Right lung (tissue), 5 donors: ENCODE data around the gene SLC30A1. TPM values are rescaled to one million over a fixed set of nuclear protein-coding genes. Genes with fewer than 3 reads are reported as not detected.
"Not testable (repeated sequence)": the region's sequence is repeated elsewhere in the genome, so short reads cannot be mapped to it uniquely, and the experiment has no call there.

Experiments used
- DNase-seq, 2 donors: peaks; one replicate each; pipeline ENCODE4 v3.0.0-alpha.2; 2013
- polyA plus RNA-seq, 5 donors: library from polyadenylated mRNA; unstranded; fragments of 120-200 nt; gene quantifications; one replicate each; pipeline versions ENCODE4 v1.2.1 to v1.2.3, GENCODE V29; 2013; ENCODE audit warnings: inconsistent platforms in 1 of 5, low replicate concordance in 1 of 5; ENCODE audit not compliant: insufficient read length in 5 of 5, insufficient read depth in 1 of 5

SLC30A1 gene
- polyA plus RNA-seq, 5 donors = 11.0 to 21.5 (median 12.9) TPM

GRCh38 chr1:211549092-211549711 lies 29.8 kb downstream of the SLC30A1 start:
- DNase-seq = no peak

- no peak for DNase-seq
These were observed 30.5 kb downstream of the SLC30A1 start for GRCh38 chr1:211548321-211549091.

- no peak for DNase-seq
These were observed 31.3 kb downstream of the SLC30A1 start for GRCh38 chr1:211547710-211548109.

- DNase-seq = no peak
These were observed 32.4 kb downstream of the SLC30A1 start for GRCh38 chr1:211546543-211546942.

- DNase-seq = no peak
These were observed 35.9 kb downstream of the SLC30A1 start for GRCh38 chr1:211543025-211543424.

GRCh38 chr1:211541720-211542477 lies 37.1 kb downstream of the SLC30A1 start:
- DNase-seq = peak; percentile 47 to 53

GRCh38 chr1:211541278-211541677 lies 37.7 kb downstream of the SLC30A1 start:
- DNase-seq = no peak

- DNase-seq = not testable (repeated sequence)
These were observed 38.1 kb downstream of the SLC30A1 start for GRCh38 chr1:211540824-211541223.

GRCh38 chr1:211538287-211538686 lies 40.7 kb downstream of the SLC30A1 start:
- no peak for DNase-seq

- DNase-seq = no peak
These were observed 41.7 kb downstream of the SLC30A1 start for GRCh38 chr1:211537253-211537652.

GRCh38 chr1:211536606-211537005 lies 42.4 kb downstream of the SLC30A1 start:
- no peak for DNase-seq

- no peak for DNase-seq
These were observed 43.6 kb downstream of the SLC30A1 start for GRCh38 chr1:211535346-211535745.

- no peak for DNase-seq
These were observed 44.2 kb downstream of the SLC30A1 start for GRCh38 chr1:211534545-211535291.

- no peak for DNase-seq
These were observed 46.9 kb downstream of the SLC30A1 start for GRCh38 chr1:211532088-211532444.

- no peak for DNase-seq
These were observed 47.5 kb downstream of the SLC30A1 start for GRCh38 chr1:211531194-211532087.

GRCh38 chr1:211530102-211530501 lies 48.9 kb downstream of the SLC30A1 start:
- DNase-seq = no peak

GRCh38 chr1:211529453-211529852 lies 49.5 kb downstream of the SLC30A1 start:
- DNase-seq = no peak

GRCh38 chr1:211529011-211529410 lies 50.0 kb downstream of the SLC30A1 start:
- no peak for DNase-seq

GRCh38 chr1:211527888-211528287 lies 51.1 kb downstream of the SLC30A1 start:
- no peak for DNase-seq

- no peak for DNase-seq
These were observed 52.0 kb downstream of the SLC30A1 start for GRCh38 chr1:211527006-211527405.

- no peak for DNase-seq
These were observed 52.9 kb downstream of the SLC30A1 start for GRCh38 chr1:211526101-211526500.
